Endometrium (tissue), 2 donors: ENCODE measurements around the gene ZNF837.
"Not testable (repeated sequence)": the region's sequence is repeated elsewhere in the genome, so short reads cannot be mapped to it uniquely, and the experiment has no call there.

Experiments used
- FAIRE-seq: peaks from 2 replicates; lab custom pipeline; 2012; peaks lifted over from hg19 to GRCh38; lab: Jason Lieb, UNC
- donor health status: control.
- donor health status: control.

Gene ZNF837

DNA sequence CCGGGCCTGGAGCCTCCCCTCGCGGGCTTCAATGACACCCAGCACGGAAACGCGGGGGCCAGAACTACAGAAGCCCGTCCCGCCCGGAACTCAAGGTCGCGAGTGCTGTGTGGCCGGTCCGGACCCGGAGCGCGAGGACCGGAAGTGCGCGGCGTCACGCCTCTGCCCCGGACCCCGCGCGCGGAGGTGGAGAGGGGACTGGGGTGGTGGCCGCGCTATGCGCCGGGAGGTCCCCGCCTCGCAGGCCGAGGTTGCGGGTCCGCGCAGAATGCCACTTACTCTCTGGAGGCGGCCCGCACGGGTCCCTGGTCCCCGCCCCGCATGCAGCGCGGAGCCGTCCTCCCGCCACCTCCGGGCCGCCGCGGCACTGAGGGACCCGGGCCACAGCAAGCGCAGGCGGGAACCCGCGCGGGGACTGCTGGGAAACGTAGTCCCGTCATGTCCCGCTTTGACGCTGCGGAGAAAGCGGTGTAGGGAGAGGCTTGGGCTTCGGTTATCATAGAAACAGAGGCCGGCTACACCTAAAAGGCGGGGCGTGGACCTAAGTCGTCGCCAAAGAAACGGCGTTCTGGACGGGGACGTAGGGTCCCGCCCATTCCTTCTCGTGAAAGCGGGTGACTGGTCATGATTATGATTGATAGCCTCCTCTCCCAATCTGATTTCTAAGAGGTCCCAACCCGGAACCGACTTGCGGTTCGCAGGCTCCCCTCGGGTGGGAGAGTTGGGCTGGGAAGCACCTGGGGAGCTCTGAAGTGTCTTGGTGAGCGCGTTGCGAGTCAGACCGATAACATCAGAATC lies at the start of gene ZNF837:
TSS of gene ZNF837 (minus strand) at position 369 of the 798 bp plus-strand sequence. CDS start 11,698 bp downstream, outside the sequence.
- peak; percentile 99 for FAIRE-seq

GRCh38 chr19:58429745-58430144 lies 48.9 kb upstream of the ZNF837 start:
- FAIRE-seq = no peak

DNA sequence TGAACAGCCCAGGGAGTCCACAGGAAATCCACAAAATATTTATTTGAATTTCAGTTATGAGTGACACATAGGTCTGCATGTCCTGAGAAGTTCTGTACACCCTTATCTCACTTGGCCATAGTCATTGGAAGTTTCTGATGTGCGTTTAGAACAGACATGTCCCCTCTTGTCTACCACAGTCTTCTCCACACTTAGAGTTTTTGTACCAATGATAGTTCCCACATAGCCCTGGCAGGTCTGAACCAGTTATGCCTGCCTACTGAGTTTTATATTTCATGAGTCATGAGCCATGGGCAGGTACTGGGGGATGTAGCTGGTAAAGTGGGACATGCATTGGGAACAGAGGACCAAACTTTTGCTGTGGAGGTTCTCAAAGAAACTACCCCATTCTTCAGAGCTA lies 47.8 kb upstream of the ZNF837 start:
- no peak for FAIRE-seq

DNA sequence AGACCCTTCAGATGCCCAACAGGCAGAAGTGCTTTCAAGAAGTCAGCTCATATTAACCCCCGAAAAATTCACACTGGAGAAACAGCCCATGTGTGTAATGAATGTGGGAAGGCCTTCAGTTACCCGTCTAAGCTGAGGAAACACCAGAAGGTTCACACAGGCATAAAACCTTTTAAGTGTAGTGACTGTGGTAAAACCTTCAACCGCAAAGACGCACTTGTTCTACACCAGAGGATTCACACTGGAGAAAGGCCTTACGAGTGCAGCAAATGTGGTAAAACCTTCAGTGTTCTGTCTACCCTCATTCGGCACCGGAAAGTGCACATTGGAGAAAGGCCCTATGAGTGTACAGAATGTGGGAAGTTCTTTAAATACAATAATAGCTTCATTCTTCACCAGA lies 36.2 kb upstream of the ZNF837 start:
- no peak for FAIRE-seq

DNA sequence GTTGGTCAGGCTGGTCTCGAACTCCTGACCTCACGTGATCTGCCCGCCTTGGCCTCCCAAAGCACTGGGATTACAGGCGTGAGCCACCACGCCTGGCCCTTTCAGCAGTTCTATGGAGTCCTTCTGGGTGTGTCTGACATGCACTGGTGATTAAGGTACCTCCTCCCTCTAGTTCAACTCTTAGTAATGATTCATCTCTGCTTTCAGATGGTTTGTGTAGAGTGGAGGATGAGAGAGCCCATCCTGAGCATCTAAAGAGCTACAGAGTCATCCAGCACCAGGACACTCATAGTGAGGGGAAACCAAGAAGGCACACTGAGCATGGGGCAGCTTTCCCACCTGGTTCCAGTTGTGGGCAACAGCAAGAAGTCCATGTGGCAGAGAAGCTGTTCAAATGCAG lies 35.8 kb upstream of the ZNF837 start:
- no peak for FAIRE-seq

DNA sequence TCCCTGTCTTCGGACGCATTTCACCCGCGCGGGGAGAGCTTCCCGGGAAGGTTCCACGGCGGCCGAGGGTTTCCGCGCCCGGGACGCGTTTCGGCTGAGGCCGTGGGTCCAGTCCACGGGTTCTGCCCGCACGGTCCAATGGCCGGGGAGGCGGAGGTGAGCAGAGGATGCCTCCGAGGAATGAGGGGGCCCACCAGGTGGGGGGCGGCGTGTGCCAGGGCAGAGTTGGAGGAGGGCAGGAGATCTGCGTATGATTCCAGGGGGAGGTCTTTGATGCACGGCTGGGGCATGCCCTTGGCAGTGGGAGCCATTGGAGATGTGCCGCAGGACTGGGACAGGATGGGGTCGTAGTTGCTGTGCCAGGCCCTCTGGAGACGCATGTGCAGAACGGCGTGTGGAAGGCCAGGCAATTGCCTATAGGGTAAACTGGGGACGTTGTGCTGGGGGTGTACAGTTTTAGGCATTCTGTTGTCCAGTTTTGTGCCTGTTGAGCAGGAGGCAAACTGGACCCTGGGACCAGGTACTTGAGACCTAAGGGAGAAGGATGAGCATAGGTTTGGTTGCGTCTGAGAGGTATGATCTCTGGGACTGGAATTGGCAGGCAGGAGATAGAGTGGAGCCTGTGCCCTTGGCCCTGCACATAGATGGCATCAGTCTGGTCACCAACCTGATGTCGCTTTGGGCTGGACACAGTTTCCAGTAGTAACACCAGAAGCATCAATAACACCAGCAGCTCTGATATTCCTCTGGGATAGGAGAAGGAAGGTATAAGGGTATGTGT lies 28.4 kb upstream of the ZNF837 start:
- FAIRE-seq = no peak

GRCh38 chr19:58408152-58409009 lies 27.6 kb upstream of the ZNF837 start, which contains the start of gene ZNF584:
Gene ZNF584 (plus strand): TSS chr19:58408649. CDS start chr19:58409148, 499 bp downstream.
- FAIRE-seq = peak; percentile 71

DNA sequence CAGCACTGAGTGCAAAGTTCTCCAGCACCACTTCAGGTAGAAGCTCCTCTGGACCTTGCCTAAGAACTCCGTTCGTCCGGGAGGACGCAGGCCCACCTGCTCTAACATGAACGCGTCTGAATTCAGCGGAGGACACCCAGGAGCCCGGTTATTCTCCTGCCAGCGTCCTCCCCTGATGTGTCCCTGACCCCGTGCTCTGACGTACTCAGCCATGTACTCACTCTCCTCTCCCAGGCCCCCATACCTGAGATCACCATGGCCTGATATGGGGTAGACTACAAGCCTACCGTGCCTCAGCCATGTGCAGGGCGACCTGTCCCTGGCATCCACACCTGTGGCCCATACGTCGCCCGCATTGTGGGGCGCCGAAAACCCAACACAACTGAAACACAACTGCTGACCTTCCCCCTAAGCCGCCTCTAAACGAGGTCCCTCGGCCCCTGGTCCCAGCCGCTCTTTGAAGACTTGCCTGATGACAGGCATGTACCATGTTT lies 26.9 kb upstream of the ZNF837 start:
- FAIRE-seq = no peak

GRCh38 chr19:58406818-58407657 lies 26.2 kb upstream of the ZNF837 start:
- no peak for FAIRE-seq

- not testable (repeated sequence) for FAIRE-seq
Measured at GRCh38 chr19:58403920-58404478, 23.2 kb upstream of the ZNF837 start.

DNA sequence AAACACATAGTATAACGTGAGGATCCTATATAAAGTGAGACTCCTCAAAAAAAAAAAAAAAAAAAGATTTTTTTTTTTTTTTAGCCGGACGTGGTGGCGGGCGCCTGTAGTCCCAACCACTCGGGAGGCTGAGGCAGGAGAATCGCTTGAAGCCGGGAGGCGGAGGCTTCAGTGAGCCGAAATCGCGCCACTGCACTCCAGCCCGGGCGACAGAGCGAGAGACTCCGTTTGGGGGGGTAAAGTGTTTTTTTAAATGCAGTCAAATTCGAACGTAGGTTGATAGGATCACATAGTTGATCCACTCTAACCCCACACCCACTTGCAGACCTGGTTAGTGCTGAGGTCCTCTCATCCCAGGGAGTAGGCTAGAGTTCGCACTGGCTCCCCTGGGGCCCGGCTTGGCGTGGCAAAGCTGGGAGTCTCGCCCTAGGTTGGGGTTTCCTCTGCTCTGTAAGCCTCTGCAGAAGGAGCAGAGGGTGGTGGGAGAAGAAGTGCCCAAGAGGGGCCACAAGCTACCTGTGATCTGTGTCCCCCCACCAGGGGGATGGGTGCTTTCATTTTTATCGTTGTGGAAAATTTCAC lies 21.1 kb upstream of the ZNF837 start:
- no peak for FAIRE-seq

GRCh38 chr19:58400916-58401839 lies 20.3 kb upstream of the ZNF837 start:
- peak; percentile 97 for FAIRE-seq

- no peak for FAIRE-seq
Measured at GRCh38 chr19:58400316-58400915, 19.6 kb upstream of the ZNF837 start.

- FAIRE-seq = no peak
Measured at GRCh38 chr19:58399903-58400302, 19.1 kb upstream of the ZNF837 start.

DNA sequence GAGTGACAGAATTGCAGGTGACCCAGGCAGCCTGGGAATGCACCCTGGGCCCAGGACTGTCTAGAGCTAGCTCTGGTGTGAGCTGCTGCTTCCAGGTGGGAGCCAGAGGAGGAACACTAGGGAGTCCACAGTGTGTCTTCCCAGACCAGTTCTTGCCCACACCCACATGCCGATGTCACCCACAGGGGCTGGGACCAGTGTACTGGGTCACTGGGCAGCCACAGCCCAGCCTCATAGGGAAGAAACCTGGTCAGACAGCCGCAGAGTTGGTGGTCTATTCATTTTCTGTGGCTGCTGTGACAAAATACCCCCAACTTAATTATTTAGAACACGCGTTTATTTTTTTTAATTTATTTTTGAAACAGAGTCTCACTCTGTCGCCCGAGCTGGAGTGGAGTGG lies 17.7 kb upstream of the ZNF837 start:
- no peak for FAIRE-seq

DNA sequence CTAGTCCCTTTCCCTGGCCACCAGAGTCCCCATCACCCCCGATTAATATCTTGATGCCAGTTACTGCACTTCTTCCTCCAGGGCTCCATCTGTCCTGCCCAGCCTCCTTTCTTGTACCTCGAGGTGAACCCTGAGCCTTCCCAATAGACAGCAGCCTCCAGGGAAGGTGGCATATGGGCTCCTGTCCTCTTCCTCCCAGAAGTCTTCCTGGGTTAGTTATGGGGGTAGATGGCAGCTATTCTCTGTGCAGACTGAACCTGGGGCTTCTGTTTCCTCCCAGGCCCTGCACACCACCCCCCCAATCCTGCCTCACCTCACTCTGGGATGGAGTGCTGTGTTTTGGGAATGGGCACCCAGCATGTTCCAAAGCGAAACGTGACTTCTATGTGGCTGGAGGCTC lies 17.3 kb upstream of the ZNF837 start:
- FAIRE-seq = no peak

GRCh38 chr19:58397533-58398037 lies 16.8 kb upstream of the ZNF837 start:
- FAIRE-seq = no peak

DNA sequence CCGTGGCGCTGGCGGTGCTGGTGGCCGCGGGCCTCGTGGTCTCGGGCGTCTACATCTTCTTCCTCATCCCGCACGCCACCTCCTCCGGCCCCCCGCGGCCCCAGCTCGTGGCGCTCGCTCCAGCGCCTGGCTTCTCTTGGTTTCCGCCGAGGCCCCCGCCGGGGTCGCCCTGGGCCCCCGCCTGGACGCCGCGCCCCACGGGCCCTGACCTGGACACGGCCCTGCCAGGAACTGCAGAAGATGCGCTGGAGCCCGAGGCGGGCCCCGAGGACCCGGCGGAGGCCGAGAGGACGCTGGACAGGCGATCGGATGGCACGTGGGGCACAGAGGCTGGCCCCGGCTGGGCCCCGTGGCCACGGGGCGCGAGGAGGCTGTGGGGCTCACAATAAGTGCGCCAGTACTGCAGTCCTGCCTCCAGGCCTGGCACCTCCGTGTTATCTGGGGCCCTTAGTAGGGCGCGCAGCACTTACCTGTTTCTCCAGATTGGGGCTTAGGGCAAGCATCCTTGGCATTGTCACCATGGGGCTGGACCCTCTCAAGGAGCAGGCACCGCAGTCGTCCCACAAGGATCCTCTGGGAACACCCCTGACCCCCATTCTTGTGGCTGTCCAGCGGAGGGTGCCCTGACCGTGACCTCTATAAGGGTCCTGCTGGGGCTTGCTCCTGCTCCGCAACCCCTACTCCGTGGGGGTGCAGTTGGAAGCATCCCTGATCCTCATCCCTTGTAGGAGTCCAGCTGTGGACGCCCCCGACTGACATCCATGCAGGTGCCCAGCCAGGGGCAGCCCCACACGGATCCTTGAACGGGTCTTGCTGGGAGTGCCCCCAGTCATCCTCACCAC lies 16.1 kb upstream of the ZNF837 start:
- FAIRE-seq = no peak
